ENCODE results near the gene PTGDS. TPM values are rescaled to one million over a fixed set of nuclear protein-coding genes. Genes with fewer than 3 reads are reported as not detected.

PTGDS gene
- total and polyA plus RNA-seq, 9 donors = 5.8 to 191 (median 43.1) TPM

- Histone ChIP-seq H3K9me3 (no peaks in the 10 kb centered on the region), H3K27ac (no peak overlapping the region), H3K4me3 (no peak overlapping the region), H3K36me3 (no peaks in the 10 kb centered on the region), H3K4me1 (ENCODE audit: insufficient read depth) (peaks cover 14% of the 10 kb centered on the region), H3K27me3 (no peaks in the 10 kb centered on the region)
- 33 to 56% (median 43%) methylated on average over 26 of the region's 26 CpGs for WGBS, 3 donors
- DNase-seq = peak in 2 of 5 donors; percentile 29 to 36
- intact Hi-C loops (cut with DNase I) = loop anchor here in 2 of 4 donors (2.0 to 10.0 kb wide), 2 partner anchors 88 to 102 kb away; partner anchors contain the start of genes AJM1 (in 1 of the 2) and PHPT1 (in 1 of the 2)
- TF ChIP-seq POLR2A (IDR thresholded peaks at IDR 0.05) = no peak
- TF ChIP-seq EP300 (IDR thresholded peaks at IDR 0.05) = no peak
- no peak for TF ChIP-seq CTCF (IDR thresholded peaks at IDR 0.05)
These were observed 30.0 kb upstream of the PTGDS start for GRCh38 chr9:136947028-136947891.

GRCh38 chr9:136947955-136948510 is 29.3 kb upstream of the PTGDS start:
- peaks cover 14% of the 10 kb centered on the region for H3K4me1 ChIP-seq (ENCODE audit: insufficient read depth)
- H3K27ac ChIP-seq = no peak overlapping the region
- 24 to 34% (median 30%) methylated on average over 15 of the region's 15 CpGs for WGBS, 3 donors
- no peaks in the 10 kb centered on the region for H3K27me3 ChIP-seq
- H3K9me3 ChIP-seq = no peaks in the 10 kb centered on the region
- no peaks in the 10 kb centered on the region for H3K36me3 ChIP-seq
- H3K4me3 ChIP-seq = no peak overlapping the region
- DNase-seq = peak in 2 of 5 donors; percentile 42 to 61
- intact Hi-C loops (cut with DNase I) = loop anchor here in 2 of 4 donors (2.0 to 10.0 kb wide), 2 partner anchors 87 to 103 kb away; partner anchors contain the start of genes AJM1 (in 1 of the 2) and PHPT1 (in 1 of the 2)
- TF ChIP-seq POLR2A (IDR thresholded peaks at IDR 0.05) (no peak), CTCF (IDR thresholded peaks at IDR 0.05) (no peak), EP300 (IDR thresholded peaks at IDR 0.05) (no peak)

- no peak for TF ChIP-seq POLR2A (IDR thresholded peaks at IDR 0.05)
- TF ChIP-seq EP300 (IDR thresholded peaks at IDR 0.05) = no peak
- TF ChIP-seq CTCF (IDR thresholded peaks at IDR 0.05) = no peak
- 12 to 16% (median 15%) methylated on average over 21 to 22 of the region's 22 CpGs for WGBS, 3 donors
- intact Hi-C loops (cut with DNase I) = loop anchor here in 1 of 4 donors (10.0 kb wide), 1 partner anchor 105 kb away; the partner anchor contains the start of genes AJM1 and PHPT1
These were observed 28.0 kb upstream of the PTGDS start for GRCh38 chr9:136949239-136949816.

More at GRCh38 chr9:136949239-136949816, 28.0 kb upstream of the PTGDS start:
- Histone ChIP-seq H3K4me3 (peak overlapping the region; percentile 44), H3K9me3 (no peaks in the 10 kb centered on the region), H3K4me1 (ENCODE audit: insufficient read depth) (peaks cover 7% of the 10 kb centered on the region), H3K36me3 (no peaks in the 10 kb centered on the region), H3K27me3 (no peaks in the 10 kb centered on the region), H3K27ac (peak overlapping the region; percentile 4 to 62)
- peak in 2 of 5 donors; percentile 21 to 41 for DNase-seq
